CD4-positive, alpha-beta T cell treated with Interferon gamma for 1 hour (primary cell): Measurements from ENCODE around the gene SLC10A1.
"Not testable (repeated sequence)": the region's sequence is repeated elsewhere in the genome, so short reads cannot be mapped to it uniquely, and the experiment has no call there.

Source experiments
- DNase-seq: peaks from one replicate; pipeline ENCODE4 v3.0.0-alpha.2; 2020

Gene SLC10A1

GRCh38 chr14:69767369-69767999 lies 29.6 kb downstream of the SLC10A1 start:
- DNase-seq: peak; percentile 91

- peak; percentile 95 for DNase-seq
Observed at GRCh38 chr14:69766984-69767368, 30.1 kb downstream of the SLC10A1 start, which contains the start of gene SRSF5. Gene SRSF5, plus strand, starts transcription at chr14:69767142. Its CDS starts 1,015 bp downstream, at chr14:69768157.

GRCh38 chr14:69763761-69764510 lies 33.1 kb downstream of the SLC10A1 start:
- DNase-seq: peak; percentile 29

GRCh38 chr14:69760810-69761209 lies 36.2 kb downstream of the SLC10A1 start:
- DNase-seq: no peak

GRCh38 chr14:69756298-69756697 lies 40.7 kb downstream of the SLC10A1 start:
- no peak for DNase-seq

GRCh38 chr14:69755784-69756183 lies 41.3 kb downstream of the SLC10A1 start:
- DNase-seq: no peak

GRCh38 chr14:69755296-69755695 lies 41.7 kb downstream of the SLC10A1 start:
- no peak for DNase-seq

GRCh38 chr14:69754487-69754886 lies 42.6 kb downstream of the SLC10A1 start:
- DNase-seq: no peak

- DNase-seq: no peak
Observed at GRCh38 chr14:69753860-69754259, 43.2 kb downstream of the SLC10A1 start.

- no peak for DNase-seq
Observed at GRCh38 chr14:69752773-69753172, 44.3 kb downstream of the SLC10A1 start.

GRCh38 chr14:69750495-69750894 lies 46.5 kb downstream of the SLC10A1 start:
- DNase-seq: no peak

- DNase-seq: no peak
Observed at GRCh38 chr14:69749956-69750355, 47.1 kb downstream of the SLC10A1 start.

GRCh38 chr14:69741055-69741454 lies 56.0 kb downstream of the SLC10A1 start:
- no peak for DNase-seq

- not testable (repeated sequence) for DNase-seq
Observed at GRCh38 chr14:69736405-69736804, 60.6 kb downstream of the SLC10A1 start.

- DNase-seq: not testable (repeated sequence)
Observed at GRCh38 chr14:69731919-69732598, 65.0 kb downstream of the SLC10A1 start.

- no peak for DNase-seq
Observed at GRCh38 chr14:69727860-69728259, 69.2 kb downstream of the SLC10A1 start.

- DNase-seq: peak; percentile 76
Observed at GRCh38 chr14:69726761-69727511, 70.1 kb downstream of the SLC10A1 start.
